ENCODE results near the gene SRSF4. TPM values are rescaled to one million over a fixed set of nuclear protein-coding genes. Genes with fewer than 3 reads are reported as not detected.

SRSF4 gene
- total and polyA plus RNA-seq, 9 of the 15 experiments (the other 6 are each of a cell fraction or from before 2014, with no cell fraction given): 15.9 to 132 (median 82.0) TPM

- TF ChIP-seq ZNF518B (CRISPR knock-in tag; IDR thresholded peaks at IDR 0.05) (no peak), KAT2B (IDR thresholded peaks at IDR 0.05; ENCODE audit: low read depth, low read length) (no peak), TFAP4 (CRISPR knock-in tag; IDR thresholded peaks at IDR 0.05; ENCODE audit: borderline replicate concordance) (peak; percentile 100), MTA2 (IDR thresholded peaks at IDR 0.05; ENCODE audit: low read depth) (peak; percentile 60), MCM2 (IDR thresholded peaks at IDR 0.05; ENCODE audit: low read depth) (no peak), NR2F6 (CRISPR knock-in tag; IDR thresholded peaks at IDR 0.05) (no peak), EP300 (IDR thresholded peaks at IDR 0.05; ENCODE audit: low read length) (peak; percentile 50; the same call in 1 of the 2 replicates), CBX1 (IDR thresholded peaks at IDR 0.05; ENCODE audit: low read depth) (peak; percentile 93; the same call in 1 of the 2 replicates), NELFE (IDR thresholded peaks at IDR 0.05; ENCODE audit: insufficient read depth, insufficient read length) (no peak), SRSF1 (IDR thresholded peaks at IDR 0.05; ENCODE audit: low read depth, low read length) (no peak), HNRNPLL (IDR thresholded peaks at IDR 0.05; ENCODE audit: low read depth, low read length, poor library complexity, severe bottlenecking) (peak; percentile 60), ZNF75A (CRISPR knock-in tag; IDR thresholded peaks at IDR 0.05) (no peak; the same call in 1 of the 2 replicates), ID3 (CRISPR knock-in tag; IDR thresholded peaks at IDR 0.05) (no peak), ID3 (tag; IDR thresholded peaks at IDR 0.05) (peak; percentile 93), ZNF140 (CRISPR knock-in tag; IDR thresholded peaks at IDR 0.05) (no peak), ZNF766 (CRISPR knock-in tag; conservative IDR thresholded peaks at IDR 0.05) (peak; percentile 91; the same call in 1 of the 2 replicates), MYNN (IDR thresholded peaks at IDR 0.05) (no peak), MYNN (CRISPR knock-in tag; IDR thresholded peaks at IDR 0.05) (no peak), ZNF592 (IDR thresholded peaks at IDR 0.05) (peak; percentile 89)
Observed at GRCh38 chr1:29181413-29182225, at the start of gene SRSF4 (continued).

Data from K562 (cell line).